Measurements from ENCODE around the gene ACD. TPM values are rescaled to one million over a fixed set of nuclear protein-coding genes. Genes with fewer than 3 reads are reported as not detected.

The ACD gene
- total and polyA plus RNA-seq, 9 donors: 5.3 to 40.8 (median 29.4) TPM

DNA sequence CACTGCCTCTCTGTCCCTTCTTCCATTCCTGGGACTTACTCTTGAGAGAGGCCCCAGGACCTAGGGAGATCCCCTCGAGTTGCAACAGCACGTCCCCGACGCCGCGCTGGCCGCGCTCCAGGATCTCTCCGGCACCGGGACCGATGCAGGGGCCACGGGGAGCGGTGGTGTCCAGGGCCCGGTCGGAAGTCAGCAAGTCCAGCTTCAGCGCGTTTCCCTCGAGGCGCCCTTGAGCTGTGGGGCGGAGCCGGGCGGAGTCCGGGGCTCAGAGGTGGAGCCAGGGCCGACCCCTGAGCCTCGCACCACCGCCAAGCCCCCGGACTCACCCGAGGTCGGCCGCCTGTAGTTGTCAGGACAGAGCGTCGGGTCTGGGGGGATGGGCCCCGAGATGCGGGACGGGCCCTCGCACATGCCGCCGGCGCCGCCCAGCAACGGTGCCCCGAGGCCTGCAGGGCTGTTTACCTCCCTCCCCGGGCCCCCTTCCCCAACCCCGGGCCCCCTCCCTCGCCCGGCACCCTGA, 6.0 kb upstream of the ACD start:
- H3K4me3 ChIP-seq: peak overlapping the region; percentile 66
- peaks cover 8% of the 10 kb centered on the region for H3K4me1 ChIP-seq (ENCODE audit: insufficient read depth)
- peak overlapping the region; percentile 43 to 68 for H3K27ac ChIP-seq
- 1% methylated on average over 30 to 46 of the region's 46 CpGs for WGBS, 3 donors
- H3K9me3 ChIP-seq: no peaks in the 10 kb centered on the region
- no peak for TF ChIP-seq POLR2A (IDR thresholded peaks at IDR 0.05)
- no peak for TF ChIP-seq EP300 (IDR thresholded peaks at IDR 0.05)
- TF ChIP-seq, protein P1, sequence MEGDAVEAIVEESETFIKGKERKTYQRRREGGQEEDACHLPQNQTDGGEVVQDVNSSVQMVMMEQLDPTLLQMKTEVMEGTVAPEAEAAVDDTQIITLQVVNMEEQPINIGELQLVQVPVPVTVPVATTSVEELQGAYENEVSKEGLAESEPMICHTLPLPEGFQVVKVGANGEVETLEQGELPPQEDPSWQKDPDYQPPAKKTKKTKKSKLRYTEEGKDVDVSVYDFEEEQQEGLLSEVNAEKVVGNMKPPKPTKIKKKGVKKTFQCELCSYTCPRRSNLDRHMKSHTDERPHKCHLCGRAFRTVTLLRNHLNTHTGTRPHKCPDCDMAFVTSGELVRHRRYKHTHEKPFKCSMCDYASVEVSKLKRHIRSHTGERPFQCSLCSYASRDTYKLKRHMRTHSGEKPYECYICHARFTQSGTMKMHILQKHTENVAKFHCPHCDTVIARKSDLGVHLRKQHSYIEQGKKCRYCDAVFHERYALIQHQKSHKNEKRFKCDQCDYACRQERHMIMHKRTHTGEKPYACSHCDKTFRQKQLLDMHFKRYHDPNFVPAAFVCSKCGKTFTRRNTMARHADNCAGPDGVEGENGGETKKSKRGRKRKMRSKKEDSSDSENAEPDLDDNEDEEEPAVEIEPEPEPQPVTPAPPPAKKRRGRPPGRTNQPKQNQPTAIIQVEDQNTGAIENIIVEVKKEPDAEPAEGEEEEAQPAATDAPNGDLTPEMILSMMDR (IDR thresholded peaks at IDR 0.05): no peak
- peak; percentile 44 to 75 (median 69) for DNase-seq
- H3K27me3 ChIP-seq: no peaks in the 10 kb centered on the region
- intact Hi-C loops (cut with DNase I): loop anchor here in 3 of 4 donors (5.0 to 10.0 kb wide), 4 partner anchors 104 to 269 kb away; partner anchors contain the start of genes RIPOR1 (in 2 of the 3), CTCF (in 1 of the 3), CTRL (in 1 of the 3) and PSMB10 (in 1 of the 3)
- no peaks in the 10 kb centered on the region for H3K36me3 ChIP-seq

DNA sequence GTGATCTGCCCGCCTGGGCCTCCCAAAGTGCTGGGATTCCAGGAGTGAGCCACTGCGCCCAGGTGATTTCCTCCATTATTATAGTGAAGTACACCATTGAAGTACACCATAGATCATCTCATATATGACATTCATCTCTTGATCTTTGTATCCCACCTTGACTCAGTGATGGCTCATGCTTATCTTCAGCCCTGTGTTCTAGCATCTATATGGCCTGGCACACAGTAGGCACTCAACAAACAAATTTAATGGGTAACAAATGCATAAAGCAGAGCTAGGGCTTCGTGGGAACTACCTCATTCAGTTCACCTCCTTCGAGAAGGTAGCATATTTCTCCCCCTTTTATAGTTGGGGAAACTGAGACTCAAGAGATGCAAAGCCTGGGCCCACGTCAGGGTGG, 5.5 kb upstream of the ACD start:
- 71 to 74% (median 73%) methylated on average over 5 of the region's 5 CpGs for WGBS, 3 donors
- Histone ChIP-seq H3K27ac (peak overlapping the region in 1 of 2 donors; percentile 43), H3K36me3 (no peaks in the 10 kb centered on the region), H3K27me3 (no peaks in the 10 kb centered on the region), H3K9me3 (no peaks in the 10 kb centered on the region), H3K4me3 (peak overlapping the region; percentile 66), H3K4me1 (ENCODE audit: insufficient read depth) (peaks cover 8% of the 10 kb centered on the region)
- DNase-seq: no peak
- TF ChIP-seq POLR2A (IDR thresholded peaks at IDR 0.05): no peak
- TF ChIP-seq EP300 (IDR thresholded peaks at IDR 0.05): no peak
- TF ChIP-seq, protein P1 (IDR thresholded peaks at IDR 0.05): no peak
- intact Hi-C loops (cut with DNase I): loop anchor here in 3 of 4 donors (5.0 to 10.0 kb wide), 4 partner anchors 103 to 269 kb away; partner anchors contain the start of genes RIPOR1 (in 2 of the 3), CTCF (in 1 of the 3), CTRL (in 1 of the 3) and PSMB10 (in 1 of the 3)

DNA sequence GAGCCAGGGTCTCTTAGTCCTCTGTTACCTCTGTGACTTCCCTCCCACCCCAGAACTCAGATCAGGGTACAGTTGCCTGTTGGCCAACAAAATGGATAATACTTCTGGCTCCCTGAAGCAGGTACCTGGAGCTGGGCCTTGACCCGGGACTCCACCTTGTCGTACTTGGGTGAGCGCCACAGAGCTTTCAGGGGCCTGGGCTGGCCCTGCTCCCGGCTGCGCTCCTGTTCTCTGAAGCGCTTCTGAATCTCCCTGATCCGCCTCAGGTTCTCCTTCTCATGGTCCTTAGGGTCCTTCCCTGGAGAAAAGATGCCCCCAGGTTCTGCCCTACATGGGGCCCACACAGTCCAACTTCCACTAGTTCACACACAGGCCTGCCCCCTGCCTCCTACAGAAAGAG, 4.8 kb upstream of the ACD start:
- 90 to 95% (median 92%) methylated on average over 7 of the region's 7 CpGs for WGBS, 3 donors
- Histone ChIP-seq H3K36me3 (no peaks in the 10 kb centered on the region), H3K27ac (no peak overlapping the region), H3K4me1 (ENCODE audit: insufficient read depth) (peaks cover 8% of the 10 kb centered on the region), H3K9me3 (no peaks in the 10 kb centered on the region), H3K27me3 (no peaks in the 10 kb centered on the region), H3K4me3 (no peak overlapping the region)
- intact Hi-C loops (cut with DNase I): loop anchor here in 3 of 4 donors (5.0 to 10.0 kb wide), 5 partner anchors 103 to 438 kb away; partner anchors contain the start of genes RIPOR1 (in 2 of the 3), CTCF (in 1 of the 3), CTRL (in 1 of the 3) and PSMB10 (in 1 of the 3)
- TF ChIP-seq, protein P1 (IDR thresholded peaks at IDR 0.05): no peak
- TF ChIP-seq POLR2A (IDR thresholded peaks at IDR 0.05) (no peak), EP300 (IDR thresholded peaks at IDR 0.05) (no peak)
- no peak for DNase-seq

DNA sequence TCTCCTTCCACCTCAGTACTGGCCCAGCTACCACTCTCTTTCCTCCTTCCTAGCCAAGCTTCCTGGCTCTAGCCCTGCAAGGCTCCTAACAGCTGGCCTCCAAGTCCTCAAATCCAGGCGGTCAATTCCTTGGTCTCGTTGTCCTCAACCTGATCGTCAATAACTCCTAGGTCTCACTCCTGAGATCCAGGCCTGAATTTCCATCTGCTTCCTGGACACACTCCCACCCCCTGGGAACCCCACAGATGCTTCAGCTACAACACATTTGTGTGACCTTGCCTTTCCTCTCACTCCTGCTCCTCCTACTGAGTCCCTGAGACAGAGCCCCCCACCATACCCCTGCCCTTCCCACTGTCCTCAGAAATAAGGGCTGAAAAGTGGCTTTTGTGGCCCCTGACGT, 4.2 kb upstream of the ACD start:
- Histone ChIP-seq H3K4me1 (ENCODE audit: insufficient read depth) (peaks cover 10% of the 10 kb centered on the region), H3K9me3 (no peaks in the 10 kb centered on the region)
- TF ChIP-seq POLR2A (IDR thresholded peaks at IDR 0.05) (no peak), EP300 (IDR thresholded peaks at IDR 0.05) (no peak)
- TF ChIP-seq, protein P1 (IDR thresholded peaks at IDR 0.05): no peak

More for the DNA sequence above, 4.2 kb upstream of the ACD start:
- DNase-seq: no peak
- H3K36me3 ChIP-seq: no peaks in the 10 kb centered on the region
- intact Hi-C loops (cut with DNase I): loop anchor here in 2 of 4 donors (5.0 to 10.0 kb wide), 3 partner anchors 139 to 437 kb away; partner anchors contain the start of genes CTRL (in 1 of the 2), PSMB10 (in 1 of the 2), RIPOR1 (in 1 of the 2) and TMEM208 (in 1 of the 2)
- no peak overlapping the region for H3K27ac ChIP-seq
- H3K4me3 ChIP-seq: no peak overlapping the region
- H3K27me3 ChIP-seq: no peaks in the 10 kb centered on the region
- 66 to 79% (median 71%) methylated on average over 4 of the region's 4 CpGs for WGBS, 3 donors
